ENCODE measurements around the gene RABGAP1L. TPM values are rescaled to one million over a fixed set of nuclear protein-coding genes. Genes with fewer than 3 reads are reported as not detected.
A peak's percentile ranks its signal among the peaks of the same experiment; 100 is the strongest.

RABGAP1L gene
- total RNA-seq, 2 experiments from 2014 or later: 98.1 to 158 TPM

GRCh38 chr1:174949061-174949460 lies 789.7 kb downstream of the RABGAP1L start:
- Histone ChIP-seq H4K20me1 (ENCODE audit: insufficient read depth, low read length) (no peaks in the 10 kb centered on the region), H3K4me1 (ENCODE audit: insufficient read depth, low read length, poor library complexity, severe bottlenecking) (peaks cover 68% of the 10 kb centered on the region), H3K9me2 (ENCODE audit: insufficient read depth, low read length) (no peaks in the 10 kb centered on the region), H3K27ac (ENCODE audit: low read depth, low read length, poor library complexity, severe bottlenecking) (no peak overlapping the region), H3K4me3 (ENCODE audit: low read depth, low read length, poor library complexity, severe bottlenecking) (no peak overlapping the region), H3K4me2 (ENCODE audit: low read length) (no peak overlapping the region), H3K36me3 (ENCODE audit: insufficient read depth, low read length) (peaks cover 18% of the 10 kb centered on the region), H2AFZ (ENCODE audit: low read length) (no peak overlapping the region), H3K79me2 (ENCODE audit: insufficient read depth, low read depth, low read length) (peaks cover 54% of the 10 kb centered on the region), H3K9me3 (ENCODE audit: low read length) (no peaks in the 10 kb centered on the region)
- no TSS peak for BruUV-seq (replicated peaks)
- DNase-seq (ENCODE audit: low spot score): no peak
- POLR2A ChIA-PET: no interaction called here
- TF ChIP-seq EZH2phosphoT487 (IDR thresholded peaks at IDR 0.05; ENCODE audit: borderline replicate concordance, low read depth, low read length) (no peak), CTCF (conservative IDR thresholded peaks at IDR 0.05; ENCODE audit: low read length) (no peak)
- CTCF ChIA-PET (ENCODE audit: unreplicated experiment): no interaction called here
- intact Hi-C loops (cut with micrococcal nuclease; ENCODE audit: unreplicated experiment): no loop called here

- peaks cover 16% of the 10 kb centered on the region for H3K36me3 ChIP-seq (ENCODE audit: insufficient read depth, low read length)
- POLR2A ChIA-PET: no interaction called here
- H3K9me2 ChIP-seq (ENCODE audit: insufficient read depth, low read length): no peaks in the 10 kb centered on the region
- H3K9me3 ChIP-seq (ENCODE audit: low read length): no peaks in the 10 kb centered on the region
- H3K4me1 ChIP-seq (ENCODE audit: insufficient read depth, low read length, poor library complexity, severe bottlenecking): peaks cover 68% of the 10 kb centered on the region
- intact Hi-C loops (cut with micrococcal nuclease; ENCODE audit: unreplicated experiment): loop anchor here (2.0 kb wide), 1 partner anchor 15 kb away; no protein-coding TSS in a partner anchor
- TF ChIP-seq EZH2phosphoT487 (IDR thresholded peaks at IDR 0.05; ENCODE audit: borderline replicate concordance, low read depth, low read length) (no peak), CTCF (conservative IDR thresholded peaks at IDR 0.05; ENCODE audit: low read length) (no peak)
- CTCF ChIA-PET (ENCODE audit: unreplicated experiment): no interaction called here
- H3K4me2 ChIP-seq (ENCODE audit: low read length): no peak overlapping the region
- BruUV-seq (replicated peaks): no TSS peak
- no peak overlapping the region for H2AFZ ChIP-seq (ENCODE audit: low read length)
- no peaks in the 10 kb centered on the region for H4K20me1 ChIP-seq (ENCODE audit: insufficient read depth, low read length)
- H3K27ac ChIP-seq (ENCODE audit: low read depth, low read length, poor library complexity, severe bottlenecking): no peak overlapping the region
- H3K79me2 ChIP-seq (ENCODE audit: insufficient read depth, low read depth, low read length): peaks cover 54% of the 10 kb centered on the region
- no peak for DNase-seq (ENCODE audit: low spot score)
- H3K4me3 ChIP-seq (ENCODE audit: low read depth, low read length, poor library complexity, severe bottlenecking): no peak overlapping the region
These were observed 790.3 kb downstream of the RABGAP1L start for GRCh38 chr1:174949645-174950044.

GRCh38 chr1:174953285-174954072 lies 794.2 kb downstream of the RABGAP1L start:
- ChIA-PET POLR2A (interaction anchor here (0.6 to 3.1 kb wide), 12 partner anchors 9 to 120 kb away, joined by 3 to 34 read pairs (median 4); no protein-coding TSS in a partner anchor), CTCF (ENCODE audit: unreplicated experiment) (interaction anchor here (0.8 to 1.0 kb wide), 3 partner anchors 11 to 14 kb away, joined by 4 read pairs; no protein-coding TSS in a partner anchor)
- Histone ChIP-seq H3K79me2 (ENCODE audit: insufficient read depth, low read depth, low read length) (peaks cover 62% of the 10 kb centered on the region), H3K9me2 (ENCODE audit: insufficient read depth, low read length) (no peaks in the 10 kb centered on the region), H3K4me1 (ENCODE audit: insufficient read depth, low read length, poor library complexity, severe bottlenecking) (peaks cover 84% of the 10 kb centered on the region), H3K27ac (ENCODE audit: low read depth, low read length, poor library complexity, severe bottlenecking) (peak overlapping the region; percentile 77), H3K9me3 (ENCODE audit: low read length) (no peaks in the 10 kb centered on the region), H2AFZ (ENCODE audit: low read length) (no peak overlapping the region), H3K36me3 (ENCODE audit: insufficient read depth, low read length) (peaks cover 31% of the 10 kb centered on the region), H3K4me3 (ENCODE audit: low read depth, low read length, poor library complexity, severe bottlenecking) (peak overlapping the region; percentile 52), H4K20me1 (ENCODE audit: insufficient read depth, low read length) (no peaks in the 10 kb centered on the region), H3K4me2 (ENCODE audit: low read length) (peak overlapping the region; percentile 85)
- intact Hi-C loops (cut with micrococcal nuclease; ENCODE audit: unreplicated experiment): no loop called here
- DNase-seq (ENCODE audit: low spot score): no peak
- TF ChIP-seq EZH2phosphoT487 (IDR thresholded peaks at IDR 0.05; ENCODE audit: borderline replicate concordance, low read depth, low read length) (no peak), CTCF (conservative IDR thresholded peaks at IDR 0.05; ENCODE audit: low read length) (no peak)
- BruUV-seq (replicated peaks): no TSS peak

All from OCI-LY7 (cell line).